ENCODE data around the gene TTL.
"Not testable (repeated sequence)": the region's sequence is repeated elsewhere in the genome, so short reads cannot be mapped to it uniquely, and the experiment has no call there.

The TTL gene

GRCh38 chr2:112566104-112566503, 84.1 kb downstream of the TTL start:
- no peak for TF ChIP-seq ELF4 (IDR thresholded peaks at IDR 0.05)
- TF ChIP-seq FOXM1 (IDR thresholded peaks at IDR 0.05; ENCODE audit: borderline replicate concordance), result no peak
- TF ChIP-seq NFRKB (IDR thresholded peaks at IDR 0.05), result no peak
- TF ChIP-seq SUZ12 (IDR thresholded peaks at IDR 0.05), result no peak
- TF ChIP-seq SP1 (IDR thresholded peaks at IDR 0.05), result no peak
- no peak for TF ChIP-seq FOXA1 (IDR thresholded peaks at IDR 0.05)
- no peak for TF ChIP-seq HDGF (IDR thresholded peaks at IDR 0.05; ENCODE audit: borderline replicate concordance)
- no peak for TF ChIP-seq PKNOX1 (IDR thresholded peaks at IDR 0.05)
- TF ChIP-seq L3MBTL2 (conservative IDR thresholded peaks at IDR 0.05), result no peak
- TF ChIP-seq ZNF384 (IDR thresholded peaks at IDR 0.05), result no peak
- TF ChIP-seq ARNT (IDR thresholded peaks at IDR 0.05), result no peak
- DNase-seq (ENCODE audit: extremely low spot score), result no peak
- CTCF ChIA-PET, result no interaction called here

GRCh38 chr2:112566508-112566907, 84.6 kb downstream of the TTL start:
- CTCF ChIA-PET; DNase-seq (ENCODE audit: extremely low spot score): not testable (repeated sequence)
- POLR2A ChIA-PET, result interaction anchor here (0.7 to 1.5 kb wide), 2 partner anchors 17 to 18 kb away, joined by 4 to 5 read pairs; partner anchors contain the start of gene CHCHD5

More at GRCh38 chr2:112566104-112566503, 84.1 kb downstream of the TTL start:
- POLR2A ChIA-PET, result no interaction called here

GRCh38 chr2:112572005-112572404, 90.0 kb downstream of the TTL start:
- ChIA-PET CTCF (no interaction called here), POLR2A (no interaction called here)
- no peak for DNase-seq (ENCODE audit: extremely low spot score)
- TF ChIP-seq LEF1 (IDR thresholded peaks at IDR 0.05; ENCODE audit: borderline replicate concordance), result no peak
- no peak for TF ChIP-seq FOXK2 (IDR thresholded peaks at IDR 0.05)
- no peak for TF ChIP-seq FOXM1 (IDR thresholded peaks at IDR 0.05; ENCODE audit: borderline replicate concordance)
- TF ChIP-seq ELF4 (IDR thresholded peaks at IDR 0.05), result no peak
- TF ChIP-seq BHLHE40 (IDR thresholded peaks at IDR 0.05; ENCODE audit: borderline replicate concordance), result no peak
- TF ChIP-seq SP1 (IDR thresholded peaks at IDR 0.05), result no peak
- no peak for TF ChIP-seq HDGF (IDR thresholded peaks at IDR 0.05; ENCODE audit: borderline replicate concordance)
- TF ChIP-seq CTBP1 (IDR thresholded peaks at IDR 0.05; ENCODE audit: borderline replicate concordance), result no peak
- TF ChIP-seq L3MBTL2 (conservative IDR thresholded peaks at IDR 0.05), result no peak
- no peak for TF ChIP-seq PKNOX1 (IDR thresholded peaks at IDR 0.05)
- no peak for TF ChIP-seq NFRKB (IDR thresholded peaks at IDR 0.05)
- TF ChIP-seq SUZ12 (IDR thresholded peaks at IDR 0.05), result no peak
- no peak for TF ChIP-seq TARDBP (IDR thresholded peaks at IDR 0.05)
- TF ChIP-seq FOXA1 (IDR thresholded peaks at IDR 0.05), result no peak
- TF ChIP-seq ARNT (IDR thresholded peaks at IDR 0.05), result no peak

GRCh38 chr2:112577756-112578155, 95.8 kb downstream of the TTL start:
- TF ChIP-seq FOXM1 (IDR thresholded peaks at IDR 0.05; ENCODE audit: borderline replicate concordance) (no peak), FOXK2 (IDR thresholded peaks at IDR 0.05) (no peak), ARNT (IDR thresholded peaks at IDR 0.05) (no peak), CTBP1 (IDR thresholded peaks at IDR 0.05; ENCODE audit: borderline replicate concordance) (no peak), FOXA1 (IDR thresholded peaks at IDR 0.05) (no peak), ZNF384 (IDR thresholded peaks at IDR 0.05) (no peak), L3MBTL2 (conservative IDR thresholded peaks at IDR 0.05) (no peak), PKNOX1 (IDR thresholded peaks at IDR 0.05) (no peak), ELF4 (IDR thresholded peaks at IDR 0.05) (no peak), SUZ12 (IDR thresholded peaks at IDR 0.05) (no peak), TARDBP (IDR thresholded peaks at IDR 0.05) (no peak), LEF1 (IDR thresholded peaks at IDR 0.05; ENCODE audit: borderline replicate concordance) (no peak), SP1 (IDR thresholded peaks at IDR 0.05) (no peak), BHLHE40 (IDR thresholded peaks at IDR 0.05; ENCODE audit: borderline replicate concordance) (no peak), NFRKB (IDR thresholded peaks at IDR 0.05) (no peak), HDGF (IDR thresholded peaks at IDR 0.05; ENCODE audit: borderline replicate concordance) (no peak)
- DNase-seq (ENCODE audit: extremely low spot score), result no peak
- ChIA-PET POLR2A (interaction anchor here (1.2 kb wide), 1 partner anchor 34 kb away, joined by 4 read pairs; no protein-coding TSS in a partner anchor), CTCF (no interaction called here)

GRCh38 chr2:112579241-112579640, 97.3 kb downstream of the TTL start:
- no peak for DNase-seq (ENCODE audit: extremely low spot score)
- CTCF ChIA-PET, result no interaction called here
- POLR2A ChIA-PET, result no interaction called here
- no peak for TF ChIP-seq TARDBP (IDR thresholded peaks at IDR 0.05)
- TF ChIP-seq FOXA1 (IDR thresholded peaks at IDR 0.05), result no peak
- no peak for TF ChIP-seq LEF1 (IDR thresholded peaks at IDR 0.05; ENCODE audit: borderline replicate concordance)
- TF ChIP-seq FOXM1 (IDR thresholded peaks at IDR 0.05; ENCODE audit: borderline replicate concordance), result no peak
- TF ChIP-seq HDGF (IDR thresholded peaks at IDR 0.05; ENCODE audit: borderline replicate concordance), result no peak
- no peak for TF ChIP-seq FOXK2 (IDR thresholded peaks at IDR 0.05)
- TF ChIP-seq BHLHE40 (IDR thresholded peaks at IDR 0.05; ENCODE audit: borderline replicate concordance), result no peak
- no peak for TF ChIP-seq ZNF384 (IDR thresholded peaks at IDR 0.05)
- no peak for TF ChIP-seq SP1 (IDR thresholded peaks at IDR 0.05)
- TF ChIP-seq ELF4 (IDR thresholded peaks at IDR 0.05), result no peak
- TF ChIP-seq ARNT (IDR thresholded peaks at IDR 0.05), result no peak
- no peak for TF ChIP-seq NFRKB (IDR thresholded peaks at IDR 0.05)
- no peak for TF ChIP-seq SUZ12 (IDR thresholded peaks at IDR 0.05)
- TF ChIP-seq L3MBTL2 (conservative IDR thresholded peaks at IDR 0.05), result no peak
- no peak for TF ChIP-seq PKNOX1 (IDR thresholded peaks at IDR 0.05)
- no peak for TF ChIP-seq CTBP1 (IDR thresholded peaks at IDR 0.05; ENCODE audit: borderline replicate concordance)

- ChIA-PET CTCF (no interaction called here), POLR2A (no interaction called here)
- DNase-seq (ENCODE audit: extremely low spot score), result no peak
- no peak for TF ChIP-seq CTBP1 (IDR thresholded peaks at IDR 0.05; ENCODE audit: borderline replicate concordance)
- no peak for TF ChIP-seq TARDBP (IDR thresholded peaks at IDR 0.05)
- no peak for TF ChIP-seq L3MBTL2 (conservative IDR thresholded peaks at IDR 0.05)
- no peak for TF ChIP-seq FOXM1 (IDR thresholded peaks at IDR 0.05; ENCODE audit: borderline replicate concordance)
- TF ChIP-seq NFRKB (IDR thresholded peaks at IDR 0.05), result no peak
- no peak for TF ChIP-seq LEF1 (IDR thresholded peaks at IDR 0.05; ENCODE audit: borderline replicate concordance)
- no peak for TF ChIP-seq SP1 (IDR thresholded peaks at IDR 0.05)
- TF ChIP-seq ELF4 (IDR thresholded peaks at IDR 0.05), result no peak
Observed at GRCh38 chr2:112580084-112580483, 98.1 kb downstream of the TTL start.

Data from HEK293T (cell line).